Caco-2 (cell line): ENCODE measurements around the gene SV2B. TPM values are rescaled to one million over a fixed set of nuclear protein-coding genes. Genes with fewer than 3 reads are reported as not detected.

Experiments used
- BruUV-seq: library from RNA; stranded (reverse); fragments of 400-500 nt; replicated peaks from 2 replicates; lab custom pipeline; 2021; lab: Mats Ljungman, UMichigan
- CTCF ChIA-PET: fragments of 300-600 bp; sonication (Branson Sonifier 250); formaldehyde crosslinking; loops from one replicate; lab custom pipeline; 2022; ENCODE audit warnings: antibody characterized with exemption; lab: Charles Lee
- POLR2A ChIA-PET: fragments of 300-600 bp; sonication (Branson Sonifier 250); formaldehyde crosslinking; loops from one replicate; lab custom pipeline; 2022; ENCODE audit warnings: antibody characterized with exemption; lab: Charles Lee
- DNase-seq, 2 experiments: peaks; one replicate each; pipeline versions ENCODE4 v3.0.0 to v3.0.0-alpha.2; 2020 to 2022
- H3K27me3 ChIP-seq: replicated peaks from 2 replicates; pipeline ENCODE4 v1.6.0; 2011; ENCODE audit warnings: low read length; ENCODE audit not compliant: control insufficient read depth, insufficient read depth
- H3K36me3 ChIP-seq: 2 replicates; pipeline ENCODE4 v1.5.1; 2011; ENCODE audit warnings: low read length; ENCODE audit not compliant: control insufficient read depth, insufficient read depth
- H3K4me1 ChIP-seq: fragments of 250-450 bp; sonication (Bioruptor Pico); 2 replicates; pipeline ENCODE4 v1.5.1; 2020; ENCODE audit warnings: mild to moderate bottlenecking
- H3K4me3 ChIP-seq: 2 replicates; pipeline ENCODE4 v1.5.1; 2011; ENCODE audit warnings: low read depth, mild to moderate bottlenecking, control low read depth, low read length
- H3K9me3 ChIP-seq: fragments of 250-450 bp; sonication (Bioruptor Pico); 2 replicates; pipeline ENCODE4 v1.5.1; 2020; ENCODE audit warnings: mild to moderate bottlenecking, moderate library complexity
- H3K27ac Mint-ChIP-seq: one replicate; pipeline ENCODE4 v1.8.0; 2022; ENCODE audit warnings: mixed read lengths; ENCODE audit not compliant: unreplicated experiment
- H3K27me3 Mint-ChIP-seq: one replicate; pipeline ENCODE4 v1.8.0; 2022; ENCODE audit warnings: mixed read lengths; ENCODE audit not compliant: insufficient read depth, unreplicated experiment
- H3K36me3 Mint-ChIP-seq: one replicate; pipeline ENCODE4 v1.8.0; 2022; ENCODE audit warnings: mild to moderate bottlenecking, mixed read lengths; ENCODE audit not compliant: insufficient read depth, unreplicated experiment
- H3K4me1 Mint-ChIP-seq: one replicate; pipeline ENCODE4 v1.8.0; 2022; ENCODE audit warnings: low read depth, mixed read lengths; ENCODE audit not compliant: unreplicated experiment
- H3K4me3 Mint-ChIP-seq: one replicate; pipeline ENCODE4 v1.8.0; 2022; ENCODE audit warnings: mild to moderate bottlenecking, moderate library complexity, mixed read lengths; ENCODE audit not compliant: unreplicated experiment
- H3K9me3 Mint-ChIP-seq: one replicate; pipeline ENCODE4 v1.8.0; 2022; ENCODE audit warnings: mixed read lengths; ENCODE audit not compliant: unreplicated experiment
- CTCF ChIP-seq, 2 experiments: fragments of 200-600 bp in 1 of 2; IDR thresholded peaks; 1 replicate in 1 of 2; 2 replicates in 1 of 2; pipeline versions ENCODE4 v1.5.1 to v1.8.0; 2011 to 2022; ENCODE audit warnings: antibody characterized with exemption in 1 of 2, control low read depth in 1 of 2, inconsistent platforms in 1 of 2, low read depth in 1 of 2, low read length in 1 of 2, mild to moderate bottlenecking in 1 of 2, moderate library complexity in 1 of 2; ENCODE audit not compliant: insufficient read depth in 1 of 2, severe bottlenecking in 1 of 2, unreplicated experiment in 1 of 2
- intact Hi-C: fragments of 100-400 bp; cut with micrococcal nuclease; formaldehyde crosslinking; loops from one replicate; pipeline ENCODE4 v1.10.0; 2022; ENCODE audit not compliant: unreplicated experiment
- total RNA-seq: library from RNA; stranded (reverse); gene quantifications from 2 replicates; pipeline ENCODE4 v1.2.3, GENCODE V29; 2022

Gene SV2B
- total RNA-seq, 1 experiment from 2014 or later: not detected

GRCh38 chr15:91209726-91210125 is 109.7 kb downstream of the SV2B start:
- H3K4me1 ChIP-seq: no peaks in the 10 kb centered on the region
- H3K27me3 ChIP-seq: no peaks in the 10 kb centered on the region
- no peaks in the 10 kb centered on the region for H3K9me3 ChIP-seq
- no peaks in the 10 kb centered on the region for H3K36me3 ChIP-seq
- Mint-ChIP-seq H3K9me3 (no peaks in the 10 kb centered on the region), H3K4me1 (no peaks in the 10 kb centered on the region), H3K4me3 (no peak overlapping the region), H3K27ac (no peak overlapping the region), H3K27me3 (peaks cover 24% of the 10 kb centered on the region), H3K36me3 (no peaks in the 10 kb centered on the region)
- no peak overlapping the region for H3K4me3 ChIP-seq
- intact Hi-C loops: no loop called here
- CTCF ChIA-PET: no interaction called here
- POLR2A ChIA-PET: no interaction called here
- DNase-seq: no peak
- BruUV-seq: no TSS peak
- no peak for TF ChIP-seq CTCF (IDR thresholded peaks at IDR 0.05; ENCODE audit: insufficient read depth in 1 of 2, low read depth in 1 of 2, low read length in 1 of 2, severe bottlenecking in 1 of 2, unreplicated experiment in 1 of 2)

- DNase-seq: no peak
- H3K4me3 ChIP-seq: no peak overlapping the region
- no peak overlapping the region for H3K27ac Mint-ChIP-seq
- no peak for TF ChIP-seq CTCF (IDR thresholded peaks at IDR 0.05; ENCODE audit: insufficient read depth in 1 of 2, low read depth in 1 of 2, low read length in 1 of 2, severe bottlenecking in 1 of 2, unreplicated experiment in 1 of 2)
- no peaks in the 10 kb centered on the region for H3K36me3 ChIP-seq
- no peaks in the 10 kb centered on the region for H3K36me3 Mint-ChIP-seq
- no TSS peak for BruUV-seq
- no peak overlapping the region for H3K4me3 Mint-ChIP-seq
- POLR2A ChIA-PET: no interaction called here
- H3K4me1 ChIP-seq: no peaks in the 10 kb centered on the region
- CTCF ChIA-PET: no interaction called here
- intact Hi-C loops: no loop called here
- H3K9me3 Mint-ChIP-seq: no peaks in the 10 kb centered on the region
- no peaks in the 10 kb centered on the region for H3K27me3 ChIP-seq
- no peaks in the 10 kb centered on the region for H3K9me3 ChIP-seq
- no peaks in the 10 kb centered on the region for H3K4me1 Mint-ChIP-seq
- peaks cover 18% of the 10 kb centered on the region for H3K27me3 Mint-ChIP-seq
These were observed 114.9 kb downstream of the SV2B start for GRCh38 chr15:91214675-91215590.

DNA sequence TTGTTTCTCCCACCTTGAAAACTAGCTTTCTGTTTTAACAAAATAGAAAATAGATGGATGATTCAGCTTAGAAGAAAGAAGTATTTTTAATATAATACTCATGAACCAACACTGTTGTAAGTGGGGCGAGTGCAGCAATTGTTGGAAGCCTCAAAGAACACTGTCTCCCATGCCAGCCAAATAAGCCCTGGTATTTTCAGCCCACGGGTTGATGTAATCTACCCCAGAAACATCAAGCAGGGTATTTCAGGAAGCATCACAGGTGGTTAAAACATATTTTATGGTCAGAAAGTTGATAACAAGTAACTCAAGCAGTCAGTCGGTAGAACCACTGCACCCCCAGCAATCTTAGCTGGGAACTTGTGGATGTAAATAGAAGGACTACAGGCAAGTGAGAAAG is 115.9 kb downstream of the SV2B start:
- Histone ChIP-seq H3K4me1 (no peaks in the 10 kb centered on the region), H3K9me3 (no peaks in the 10 kb centered on the region), H3K4me3 (no peak overlapping the region), H3K36me3 (no peaks in the 10 kb centered on the region), H3K27me3 (no peaks in the 10 kb centered on the region)
- H3K36me3 Mint-ChIP-seq: no peaks in the 10 kb centered on the region
- no peak overlapping the region for H3K27ac Mint-ChIP-seq
- DNase-seq: no peak
- H3K4me1 Mint-ChIP-seq: no peaks in the 10 kb centered on the region
- no TSS peak for BruUV-seq
- CTCF ChIA-PET: no interaction called here
- peaks cover 9% of the 10 kb centered on the region for H3K27me3 Mint-ChIP-seq
- intact Hi-C loops: no loop called here
- no peak overlapping the region for H3K4me3 Mint-ChIP-seq
- POLR2A ChIA-PET: no interaction called here
- no peak for TF ChIP-seq CTCF (IDR thresholded peaks at IDR 0.05; ENCODE audit: insufficient read depth in 1 of 2, low read depth in 1 of 2, low read length in 1 of 2, severe bottlenecking in 1 of 2, unreplicated experiment in 1 of 2)
- no peaks in the 10 kb centered on the region for H3K9me3 Mint-ChIP-seq
